DND-41 (cell line): ENCODE data around the gene ZC3H12A.

ENCODE experiments used
- EZH2 ChIP-seq: IDR thresholded peaks from 3 replicates; pipeline ENCODE4 v1.6.1; 2012; ENCODE audit warnings: borderline replicate concordance, low read depth, mild to moderate bottlenecking, moderate library complexity, low read length, inconsistent platforms; ENCODE audit not compliant: severe bottlenecking
- TF ChIP-seq, protein P1 (sequence below): IDR thresholded peaks from 2 replicates; pipeline ENCODE4 v1.5.1; 2012; ENCODE audit warnings: borderline replicate concordance, low read length, moderate library complexity, mild to moderate bottlenecking; ENCODE audit not compliant: poor library complexity, severe bottlenecking; ENCODE audit errors: extremely low read depth

DNA sequence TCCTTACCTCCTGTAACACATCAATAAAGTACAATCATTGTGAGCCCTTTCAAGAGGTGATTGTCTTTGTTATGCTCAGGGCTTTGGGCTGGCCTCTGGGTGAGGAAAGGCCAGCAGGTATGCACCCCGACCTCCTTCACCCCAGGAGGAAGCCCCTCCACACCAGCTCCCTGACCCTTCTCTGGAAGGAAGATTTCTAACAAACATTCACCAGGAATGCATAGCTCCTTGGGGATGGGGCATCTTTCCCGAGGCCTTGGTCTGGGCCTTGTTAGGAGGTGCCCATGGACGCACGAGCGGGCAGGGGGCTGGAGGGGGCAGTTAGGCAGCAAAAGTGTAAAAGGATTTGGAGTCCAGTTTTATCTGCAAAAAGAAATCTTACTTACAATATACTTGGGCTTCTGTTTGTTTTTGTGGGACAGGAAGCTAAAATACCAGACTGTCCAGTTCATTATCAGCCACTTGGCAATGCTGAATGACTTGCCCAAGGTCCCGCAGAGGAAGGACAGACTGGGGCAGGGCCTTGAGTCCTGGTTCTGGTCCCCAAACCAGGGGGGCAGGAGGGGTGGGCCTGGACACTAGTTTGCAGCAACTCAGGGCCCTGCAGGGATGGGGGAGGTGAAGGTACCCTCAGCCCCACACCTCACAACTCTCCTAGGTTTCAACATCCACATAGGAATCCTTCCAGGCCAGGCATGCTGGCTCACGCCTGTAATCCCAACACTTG is 10.1 kb downstream of the ZC3H12A start:
- TF ChIP-seq, protein P1, sequence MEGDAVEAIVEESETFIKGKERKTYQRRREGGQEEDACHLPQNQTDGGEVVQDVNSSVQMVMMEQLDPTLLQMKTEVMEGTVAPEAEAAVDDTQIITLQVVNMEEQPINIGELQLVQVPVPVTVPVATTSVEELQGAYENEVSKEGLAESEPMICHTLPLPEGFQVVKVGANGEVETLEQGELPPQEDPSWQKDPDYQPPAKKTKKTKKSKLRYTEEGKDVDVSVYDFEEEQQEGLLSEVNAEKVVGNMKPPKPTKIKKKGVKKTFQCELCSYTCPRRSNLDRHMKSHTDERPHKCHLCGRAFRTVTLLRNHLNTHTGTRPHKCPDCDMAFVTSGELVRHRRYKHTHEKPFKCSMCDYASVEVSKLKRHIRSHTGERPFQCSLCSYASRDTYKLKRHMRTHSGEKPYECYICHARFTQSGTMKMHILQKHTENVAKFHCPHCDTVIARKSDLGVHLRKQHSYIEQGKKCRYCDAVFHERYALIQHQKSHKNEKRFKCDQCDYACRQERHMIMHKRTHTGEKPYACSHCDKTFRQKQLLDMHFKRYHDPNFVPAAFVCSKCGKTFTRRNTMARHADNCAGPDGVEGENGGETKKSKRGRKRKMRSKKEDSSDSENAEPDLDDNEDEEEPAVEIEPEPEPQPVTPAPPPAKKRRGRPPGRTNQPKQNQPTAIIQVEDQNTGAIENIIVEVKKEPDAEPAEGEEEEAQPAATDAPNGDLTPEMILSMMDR = no peak
- TF ChIP-seq EZH2 = no peak
